Medulla oblongata (tissue), 1 donor: ENCODE data around the gene MACROD2.

ENCODE experiments used
- DNase-seq: peaks from one replicate; pipeline ENCODE4 v3.0.0-alpha.2; 2015; ENCODE audit errors: extremely low spot score

Gene MACROD2

GRCh38 chr20:14470231-14470899 is 475.0 kb downstream of the MACROD2 start:
- DNase-seq = peak; percentile 38

GRCh38 chr20:14470977-14471661 is 475.8 kb downstream of the MACROD2 start:
- no peak for DNase-seq

- no peak for DNase-seq
These were observed 481.8 kb downstream of the MACROD2 start for GRCh38 chr20:14477125-14477524.

- no peak for DNase-seq
These were observed 482.8 kb downstream of the MACROD2 start for GRCh38 chr20:14478126-14478525.

GRCh38 chr20:14481863-14482262 is 486.5 kb downstream of the MACROD2 start:
- no peak for DNase-seq

GRCh38 chr20:14488212-14488611 is 492.9 kb downstream of the MACROD2 start:
- no peak for DNase-seq

- DNase-seq = no peak
These were observed 493.6 kb downstream of the MACROD2 start for GRCh38 chr20:14488756-14489479.

GRCh38 chr20:14489544-14489943 is 494.2 kb downstream of the MACROD2 start:
- no peak for DNase-seq

- no peak for DNase-seq
These were observed 496.1 kb downstream of the MACROD2 start for GRCh38 chr20:14491436-14491835.

- DNase-seq = no peak
These were observed 498.1 kb downstream of the MACROD2 start for GRCh38 chr20:14493408-14493807.

GRCh38 chr20:14494355-14494754 is 499.0 kb downstream of the MACROD2 start:
- DNase-seq = no peak

GRCh38 chr20:14495066-14495465 is 499.8 kb downstream of the MACROD2 start:
- DNase-seq = no peak

GRCh38 chr20:14497004-14497403 is 501.7 kb downstream of the MACROD2 start:
- no peak for DNase-seq

- peak; percentile 15 for DNase-seq
These were observed 503.5 kb downstream of the MACROD2 start for GRCh38 chr20:14498772-14499171.

- DNase-seq = no peak
These were observed 510.2 kb downstream of the MACROD2 start for GRCh38 chr20:14505476-14505875.

- no peak for DNase-seq
These were observed 512.4 kb downstream of the MACROD2 start for GRCh38 chr20:14507711-14508110.

- no peak for DNase-seq
These were observed 515.0 kb downstream of the MACROD2 start for GRCh38 chr20:14510341-14510740.

- no peak for DNase-seq
These were observed 517.5 kb downstream of the MACROD2 start for GRCh38 chr20:14512839-14513238.

- DNase-seq = no peak
These were observed 523.3 kb downstream of the MACROD2 start for GRCh38 chr20:14518648-14519047.

GRCh38 chr20:14521016-14521415 is 525.7 kb downstream of the MACROD2 start:
- DNase-seq = no peak

GRCh38 chr20:14521436-14521835 is 526.1 kb downstream of the MACROD2 start:
- DNase-seq = no peak

GRCh38 chr20:14522595-14522994 is 527.3 kb downstream of the MACROD2 start:
- DNase-seq = no peak

GRCh38 chr20:14523090-14523489 is 527.8 kb downstream of the MACROD2 start:
- DNase-seq = no peak
